GM19455 (cell line): ENCODE data around the gene SNRNP25.

ENCODE experiments used
- ATAC-seq: cut with Tn5 transposase; IDR thresholded peaks from one replicate; pipeline ENCODE4 v1.9.1; 2021; ENCODE audit not compliant: unreplicated experiment

Gene SNRNP25

GRCh38 chr16:101586-101985 lies 48.0 kb downstream of the SNRNP25 start:
- no peak for ATAC-seq

- ATAC-seq: no peak
These were observed 48.6 kb downstream of the SNRNP25 start for GRCh38 chr16:102060-102855.

- no peak for ATAC-seq
These were observed 50.7 kb downstream of the SNRNP25 start for GRCh38 chr16:104355-104754.

GRCh38 chr16:104928-105327 lies 51.3 kb downstream of the SNRNP25 start:
- no peak for ATAC-seq

GRCh38 chr16:105521-105920 lies 51.9 kb downstream of the SNRNP25 start:
- no peak for ATAC-seq

- no peak for ATAC-seq
These were observed 53.1 kb downstream of the SNRNP25 start for GRCh38 chr16:106623-107324.
